Measurements from ENCODE around the gene ALDH3B2.

ALDH3B2 gene

DNA sequence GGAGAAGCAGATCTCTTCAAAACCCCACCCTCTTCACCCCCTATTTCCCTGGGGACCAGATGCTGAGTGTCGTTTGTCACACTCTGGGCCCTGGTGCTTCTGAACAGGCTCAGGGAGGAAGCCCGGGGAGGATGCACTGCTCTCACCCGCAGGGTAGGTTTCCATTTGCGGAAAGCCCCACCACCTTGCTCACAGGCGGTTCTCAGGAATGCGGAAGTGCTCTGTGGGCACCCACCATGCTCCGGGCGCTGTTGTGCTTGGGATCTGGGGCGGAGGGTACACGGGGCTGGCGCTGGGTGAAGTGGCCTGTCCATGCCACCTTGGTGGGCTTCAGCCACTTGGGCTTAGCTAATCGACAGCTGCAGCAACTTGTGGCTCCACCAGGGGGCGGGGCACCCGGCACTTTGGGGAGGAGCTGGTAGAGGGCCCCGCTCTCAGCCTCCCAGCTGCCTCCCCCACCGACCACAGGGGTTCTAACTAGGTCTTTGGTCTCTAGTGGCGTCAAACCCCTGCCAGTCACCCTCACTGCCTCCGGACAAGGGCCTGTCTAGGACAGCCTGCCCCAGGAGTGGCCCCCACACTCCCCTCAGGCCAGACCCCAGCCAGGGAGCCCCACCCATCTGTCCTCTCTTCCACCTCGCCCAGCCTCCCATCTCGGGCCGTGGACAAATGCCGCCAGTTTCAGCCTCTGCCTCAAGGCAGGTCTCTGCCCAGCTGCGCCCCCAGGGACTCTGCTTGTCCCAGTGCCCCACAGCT, 60.3 kb downstream of the ALDH3B2 start:
- DNase-seq (ENCODE audit: low spot score): peak; percentile 21

DNA sequence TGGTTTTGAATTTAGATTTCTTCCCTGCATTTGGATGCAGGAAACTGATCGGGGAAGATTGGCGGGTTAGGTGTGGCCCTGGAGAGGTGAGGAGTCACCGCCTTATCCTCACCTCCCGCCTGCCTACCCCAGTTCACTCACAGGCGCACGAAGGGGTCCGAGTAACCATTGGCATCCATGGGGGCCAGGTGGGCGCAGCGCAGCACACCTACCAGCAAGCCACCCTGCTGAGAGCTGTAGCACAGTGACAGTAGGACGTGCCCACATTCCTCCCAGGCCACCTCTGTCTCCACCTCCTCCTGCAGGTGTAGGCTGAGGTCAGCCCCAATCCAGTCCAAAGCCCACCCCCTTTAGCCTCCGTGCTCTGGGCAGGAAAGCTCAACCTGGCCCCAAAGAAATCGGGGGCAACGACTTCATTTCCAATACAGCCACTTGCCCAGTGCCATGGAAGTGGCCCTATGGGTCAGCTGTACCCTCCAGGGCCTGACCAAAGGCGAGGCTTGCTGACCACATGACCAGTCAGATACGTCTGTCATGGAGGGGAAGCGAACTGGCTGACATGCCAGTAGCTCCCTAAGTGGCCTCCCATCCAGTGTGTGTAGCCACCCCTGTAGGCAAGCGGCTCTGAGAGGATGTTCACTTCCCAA, 61.0 kb downstream of the ALDH3B2 start:
- no peak for DNase-seq (ENCODE audit: low spot score)

DNA sequence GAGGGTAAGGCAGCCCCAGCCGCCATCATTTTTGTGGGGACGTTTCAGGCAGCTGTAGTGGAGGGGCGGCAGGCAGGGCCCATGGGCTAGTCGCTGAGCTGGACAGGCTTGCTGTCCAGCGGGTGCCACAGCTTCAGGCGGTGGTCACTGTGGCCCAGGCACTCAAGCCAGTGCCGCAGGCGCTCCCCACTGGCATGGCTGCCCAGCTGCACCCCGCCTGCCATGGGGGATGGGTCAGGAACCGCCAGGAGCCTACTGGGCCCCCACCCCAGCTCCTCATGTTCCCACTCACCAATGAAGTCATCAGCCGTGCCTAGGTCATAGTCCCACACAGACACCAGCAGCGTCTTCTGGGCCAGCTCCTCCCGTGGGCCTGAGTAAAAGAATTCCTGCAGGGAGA, 61.7 kb downstream of the ALDH3B2 start:
- DNase-seq (ENCODE audit: low spot score): no peak

Measured in putamen (tissue), 1 donor.